Activated CD8-positive, alpha-beta memory T cell treated with anti-CD3 and anti-CD28 coated beads for 48 hours (primary cell): Measurements from ENCODE around the gene MFNG.

ENCODE experiments used
- DNase-seq, 3 experiments: peaks; one replicate each; pipeline ENCODE4 v3.0.0-alpha.2; 2020; ENCODE audit warnings: low read depth in 2 of 3, low spot score in 2 of 3

Gene MFNG

GRCh38 chr22:37427135-37427710 lies 59.0 kb downstream of the MFNG start, which contains the start of gene ELFN2:
Gene ELFN2, minus strand, starts transcription at chr22:37427479. Its CDS starts 51,945 bp downstream, at chr22:37375534.
- DNase-seq: no peak

GRCh38 chr22:37426706-37427134 lies 59.5 kb downstream of the MFNG start:
- no peak for DNase-seq

- DNase-seq: no peak
Measured at GRCh38 chr22:37425800-37426705, 60.1 kb downstream of the MFNG start.

- DNase-seq: no peak
Measured at GRCh38 chr22:37425369-37425768, 60.8 kb downstream of the MFNG start.

DNA sequence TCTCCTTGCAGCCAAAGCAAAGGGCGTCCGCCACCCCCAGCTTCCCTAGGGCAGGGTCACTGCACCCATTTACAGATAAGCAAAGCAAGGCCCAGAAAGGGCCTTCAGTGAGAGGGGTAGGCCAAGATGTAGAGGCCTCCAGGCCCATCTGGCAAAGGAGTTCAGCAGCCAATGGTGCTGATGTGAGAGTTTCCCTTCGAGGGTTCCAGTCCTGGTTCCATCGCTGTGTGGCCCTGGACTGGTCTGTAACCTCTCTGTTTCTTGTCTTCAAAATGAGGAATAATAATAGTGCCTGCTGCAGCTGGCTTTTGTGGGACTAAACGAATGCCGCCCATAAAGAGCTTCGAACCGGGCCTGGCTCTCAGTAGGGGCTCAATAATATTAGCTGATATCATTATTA lies 62.9 kb downstream of the MFNG start:
- DNase-seq: no peak

- DNase-seq: no peak
Measured at GRCh38 chr22:37421468-37421877, 64.7 kb downstream of the MFNG start.

DNA sequence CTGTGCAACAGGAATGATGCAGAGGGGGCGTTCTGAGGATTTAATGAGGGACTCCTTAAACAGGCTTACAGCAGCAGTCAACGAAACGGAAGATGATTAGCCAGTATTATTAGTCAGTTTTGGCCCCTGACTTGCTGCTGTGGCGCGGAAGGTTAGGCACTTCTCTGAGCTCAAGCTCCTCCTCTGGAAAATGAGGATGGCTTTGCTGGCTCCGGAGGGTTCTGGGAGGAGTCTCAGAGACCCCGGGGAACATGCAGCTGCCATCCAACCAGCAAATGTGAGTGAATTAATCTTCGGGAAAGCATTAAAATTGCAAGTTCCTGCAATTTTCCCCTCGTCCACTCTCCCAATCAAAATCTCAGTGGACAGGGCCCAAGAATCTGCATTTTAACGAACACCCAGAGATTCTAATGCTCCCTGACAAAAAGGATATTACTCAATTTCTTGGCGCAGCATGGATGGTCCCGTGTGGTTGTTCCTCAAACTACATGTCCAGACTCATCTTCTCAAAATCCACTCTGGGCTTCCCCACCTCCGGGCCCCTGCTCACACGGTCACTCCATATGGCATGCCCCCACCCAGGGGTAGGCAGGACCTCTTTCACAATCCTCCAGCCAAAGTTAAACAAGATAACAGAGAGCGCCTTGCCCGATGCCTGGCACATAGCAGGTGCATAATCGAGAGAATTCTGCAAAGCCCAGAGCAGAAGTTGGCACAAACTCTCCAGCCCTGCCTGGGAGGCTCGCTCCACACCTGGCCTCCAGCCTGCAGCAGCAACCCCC lies 65.3 kb downstream of the MFNG start:
- DNase-seq: no peak

DNA sequence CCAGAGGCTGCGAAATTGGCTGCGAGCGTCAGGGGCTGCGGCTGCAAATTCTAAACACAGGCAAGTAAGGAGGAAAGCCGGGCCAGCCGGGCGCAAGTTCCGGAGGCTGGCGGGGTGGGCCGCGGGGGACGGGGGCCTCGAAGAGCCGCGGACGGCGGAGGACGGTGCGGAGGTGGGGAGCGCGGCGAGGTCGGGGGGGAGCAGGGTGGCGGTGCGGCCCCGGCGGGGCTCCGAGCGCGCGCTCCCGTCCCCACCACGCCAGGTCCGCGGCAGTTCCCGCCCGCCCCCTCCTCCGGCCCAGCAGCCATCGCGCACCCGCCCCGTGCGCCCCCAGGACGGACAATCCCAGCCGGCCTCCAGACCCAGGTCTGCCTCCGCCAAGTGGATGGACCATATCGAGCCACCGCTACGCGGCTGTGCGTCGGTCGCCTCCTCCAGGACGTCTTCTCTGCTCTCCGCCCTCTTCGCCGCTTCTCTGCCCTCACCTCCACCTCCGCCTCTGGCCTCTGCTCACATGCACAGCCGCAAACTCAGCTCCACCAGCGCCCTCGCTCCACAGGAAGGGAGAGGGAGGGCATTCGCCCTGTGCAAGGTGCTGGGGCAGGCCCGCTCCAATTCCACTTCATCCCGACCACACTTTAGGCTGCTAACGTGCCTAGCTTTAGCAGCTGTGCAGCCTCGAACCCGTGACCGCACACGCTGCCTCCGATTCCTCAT lies 66.1 kb downstream of the MFNG start:
- DNase-seq: no peak

GRCh38 chr22:37419370-37419968 lies 66.7 kb downstream of the MFNG start:
- DNase-seq: no peak
